SK-N-MC (cell line): Measurements from ENCODE around the gene PAIP2.

ENCODE experiments used
- DNase-seq: peaks from one replicate; pipeline ENCODE4 v3.0.0-alpha.2; 2011; ENCODE audit warnings: low read depth, low spot score
- H3K27ac ChIP-seq: fragments of 200-600 bp; sonication (generic); 2 replicates; pipeline ENCODE4 v1.5.1; 2016; ENCODE audit warnings: mixed run types
- H3K36me3 ChIP-seq: fragments of 200-600 bp; sonication (generic); 2 replicates; pipeline ENCODE4 v1.6.1; 2017; ENCODE audit warnings: antibody characterized with exemption, low read length, mixed read lengths; ENCODE audit not compliant: insufficient read depth
- H3K4me3 ChIP-seq: fragments of 200-600 bp; sonication (generic); 2 replicates; pipeline ENCODE4 v1.5.1; 2016
- H3K9ac ChIP-seq: fragments of 200-600 bp; sonication (generic); 2 replicates; pipeline ENCODE4 v1.8.0; 2017; ENCODE audit warnings: mixed run types, mixed read lengths; ENCODE audit not compliant: insufficient read length
- H3K9me3 ChIP-seq: fragments of 200-600 bp; sonication (generic); 2 replicates; pipeline ENCODE4 v1.6.1; 2017; ENCODE audit warnings: low read depth, mild to moderate bottlenecking, antibody characterized with exemption, low read length, moderate library complexity, mixed read lengths
- EZH2 ChIP-seq: fragments of 200-600 bp; sonication (generic); IDR thresholded peaks from one replicate; pipeline ENCODE4 v1.6.1; 2017; ENCODE audit warnings: antibody characterized with exemption
- FOXP2 ChIP-seq: optimal IDR thresholded peaks from 2 replicates; pipeline ENCODE3; 2011; ENCODE audit warnings: mild to moderate bottlenecking, moderate library complexity; ENCODE audit not compliant: insufficient read depth; ENCODE audit errors: extremely low read length, control extremely low read depth
- POLR2AphosphoS5 ChIP-seq: IDR thresholded peaks from 2 replicates; pipeline ENCODE4 v1.6.1; 2012; ENCODE audit warnings: mild to moderate bottlenecking, low read depth, low read length, borderline replicate concordance

The PAIP2 gene

DNA sequence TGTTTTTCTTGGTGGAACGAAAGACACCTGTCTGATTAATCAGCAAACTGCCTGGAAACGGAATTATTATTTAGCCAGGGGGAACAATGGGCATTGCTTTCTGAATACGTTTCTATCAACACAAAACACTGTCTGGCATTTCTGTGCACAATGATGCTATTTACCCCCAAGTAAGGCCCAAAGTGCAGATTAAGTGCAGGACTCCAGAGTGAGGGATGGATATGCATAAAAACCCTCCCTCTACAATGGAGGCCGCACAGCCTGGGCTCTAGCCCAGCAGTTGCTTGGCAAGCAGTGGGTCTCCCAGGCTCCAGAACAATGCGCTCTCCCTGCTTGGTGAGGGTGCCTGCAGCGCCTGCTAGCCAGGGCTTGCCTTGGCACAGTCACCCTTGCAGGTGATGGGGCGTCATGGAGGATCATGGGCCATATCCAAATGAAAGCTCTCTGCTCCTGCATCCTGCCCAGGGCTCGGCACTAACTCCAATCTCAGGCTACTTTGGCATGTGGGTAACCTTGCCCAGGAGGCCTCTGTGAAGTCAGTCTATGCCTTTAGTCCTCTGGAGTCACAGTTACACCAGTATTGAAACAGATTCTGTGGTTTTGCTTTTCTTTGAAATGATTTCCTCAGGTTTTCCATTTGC lies 73.7 kb downstream of the PAIP2 start:
- no peak overlapping the region for H3K4me3 ChIP-seq
- TF ChIP-seq POLR2AphosphoS5 = no peak
- TF ChIP-seq EZH2 = no peak
- TF ChIP-seq FOXP2 = no peak
- H3K9me3 ChIP-seq = no peaks in the 10 kb centered on the region
- no peaks in the 10 kb centered on the region for H3K36me3 ChIP-seq
- H3K27ac ChIP-seq = no peak overlapping the region
- no peak overlapping the region for H3K9ac ChIP-seq
- no peak for DNase-seq

DNA sequence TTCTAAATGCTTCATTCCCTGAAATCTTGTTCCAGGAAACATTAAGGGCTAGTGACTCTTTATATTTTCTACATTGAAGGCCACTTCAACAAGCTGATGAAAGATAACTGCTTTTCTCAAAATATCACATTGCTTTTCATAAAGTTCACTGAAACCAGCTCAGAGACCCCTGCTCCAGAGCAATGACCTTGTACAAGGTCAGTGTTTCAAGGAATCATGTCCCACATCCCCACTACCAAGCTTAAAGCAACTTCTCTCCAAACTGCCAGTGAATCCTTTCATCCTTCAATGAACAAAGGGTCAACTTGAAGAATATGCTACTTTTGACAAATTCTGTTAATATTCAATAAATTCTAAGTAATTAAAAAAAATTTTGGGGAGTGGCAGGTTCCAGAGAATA lies 74.2 kb downstream of the PAIP2 start:
- DNase-seq = no peak
- H3K9ac ChIP-seq = no peak overlapping the region
- no peak overlapping the region for H3K27ac ChIP-seq
- H3K9me3 ChIP-seq = no peaks in the 10 kb centered on the region
- no peak for TF ChIP-seq EZH2
- TF ChIP-seq POLR2AphosphoS5 = no peak
- no peak for TF ChIP-seq FOXP2
- H3K4me3 ChIP-seq = no peak overlapping the region
- H3K36me3 ChIP-seq = no peaks in the 10 kb centered on the region

DNA sequence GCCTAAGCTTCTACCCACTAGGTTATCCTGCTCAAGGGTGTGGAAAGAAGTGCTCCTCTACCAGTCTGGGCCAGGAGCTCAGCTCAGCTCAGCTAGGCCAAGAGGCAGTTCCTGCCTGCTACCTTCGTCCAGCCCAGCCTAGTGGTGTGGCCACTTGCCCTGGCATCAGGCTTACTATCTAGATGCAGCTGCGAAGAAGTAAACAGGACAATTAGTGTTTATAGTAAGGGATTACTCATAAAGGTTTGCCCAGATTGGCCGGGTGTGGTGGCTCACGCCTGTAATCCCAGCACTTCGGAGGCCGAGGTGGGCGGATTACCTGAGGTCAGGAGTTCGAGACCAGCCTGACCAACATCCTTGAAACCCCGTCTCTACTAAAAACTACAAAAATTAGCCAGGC lies 75.0 kb downstream of the PAIP2 start:
- Histone ChIP-seq H3K36me3 (no peaks in the 10 kb centered on the region), H3K9me3 (no peaks in the 10 kb centered on the region), H3K4me3 (no peak overlapping the region), H3K9ac (no peak overlapping the region), H3K27ac (no peak overlapping the region)
- no peak for DNase-seq
- TF ChIP-seq EZH2 (no peak), POLR2AphosphoS5 (no peak), FOXP2 (no peak)

DNA sequence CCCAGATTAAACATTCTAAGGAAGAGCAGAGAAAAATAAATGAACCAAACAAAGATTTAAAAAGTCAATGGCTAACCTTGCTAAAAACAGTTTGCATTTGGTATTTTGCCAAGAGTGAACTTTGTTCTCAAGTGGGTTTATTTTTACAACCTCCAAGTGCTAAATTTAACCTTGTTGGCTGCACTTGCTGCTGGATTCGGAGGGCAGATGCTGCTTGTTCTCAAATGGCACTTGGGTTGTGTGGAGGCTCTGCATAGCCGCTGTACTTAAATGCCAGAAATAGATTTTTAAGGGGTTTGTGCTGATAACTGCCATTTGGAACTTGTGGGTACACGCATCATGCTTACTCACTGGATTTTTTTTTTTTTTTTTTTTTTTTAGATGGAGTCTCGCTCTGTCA lies 75.6 kb downstream of the PAIP2 start:
- Histone ChIP-seq H3K9me3 (no peaks in the 10 kb centered on the region), H3K36me3 (no peaks in the 10 kb centered on the region), H3K9ac (no peak overlapping the region), H3K4me3 (no peak overlapping the region), H3K27ac (no peak overlapping the region)
- DNase-seq = no peak
- TF ChIP-seq FOXP2 (no peak), POLR2AphosphoS5 (no peak), EZH2 (no peak)

DNA sequence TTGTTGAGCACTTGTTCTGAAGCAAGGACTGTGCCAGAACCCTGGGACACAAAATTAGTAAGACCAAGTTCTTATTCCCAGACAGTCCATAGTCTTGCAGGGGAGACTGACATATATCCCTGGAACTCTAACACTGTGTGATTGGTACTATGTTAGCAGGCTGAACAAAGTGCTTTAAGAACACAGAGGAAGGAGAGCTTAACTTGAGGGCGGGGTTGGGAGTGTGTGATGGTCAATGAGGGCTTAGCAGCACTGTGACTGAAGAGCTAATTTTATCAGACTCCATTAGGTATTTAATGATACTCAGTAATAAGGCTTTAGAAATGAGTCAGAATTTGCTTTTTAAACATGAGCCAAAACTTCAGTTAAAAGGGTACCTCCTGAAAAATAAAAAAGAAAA lies 77.1 kb downstream of the PAIP2 start:
- Histone ChIP-seq H3K4me3 (no peak overlapping the region), H3K9ac (no peak overlapping the region)
- TF ChIP-seq EZH2 (no peak), POLR2AphosphoS5 (no peak), FOXP2 (no peak)

More for the DNA sequence above, 77.1 kb downstream of the PAIP2 start:
- H3K36me3 ChIP-seq = no peaks in the 10 kb centered on the region
- H3K27ac ChIP-seq = no peak overlapping the region
- no peaks in the 10 kb centered on the region for H3K9me3 ChIP-seq
- DNase-seq = no peak
